GM10248 (cell line): ENCODE data around the gene MYH9.

Experiments
- CTCF ChIA-PET: fragments of 300-600 bp; sonication (Branson Sonifier 250); formaldehyde crosslinking; extraction: SDS; loops from one replicate; lab custom pipeline; 2021; ENCODE audit warnings: antibody characterized with exemption; lab: Yijun Ruan, JAX
- POLR2A ChIA-PET: fragments of 350-650 bp; sonication (Branson Sonifier 250); formaldehyde crosslinking; extraction: SDS; loops from one replicate; lab custom pipeline; 2020; ENCODE audit warnings: antibody characterized with exemption; lab: Yijun Ruan, JAX
- DNase-seq: peaks from one replicate; pipeline ENCODE4 v3.0.0; 2012; ENCODE audit errors: extremely low spot score
- TF ChIP-seq, protein P1 (sequence below): IDR thresholded peaks from 2 replicates; pipeline ENCODE4 v1.5.1; 2012; ENCODE audit warnings: mild to moderate bottlenecking, low read depth; ENCODE audit errors: extremely low read depth, missing control alignments, control extremely low read depth

MYH9 gene

DNA sequence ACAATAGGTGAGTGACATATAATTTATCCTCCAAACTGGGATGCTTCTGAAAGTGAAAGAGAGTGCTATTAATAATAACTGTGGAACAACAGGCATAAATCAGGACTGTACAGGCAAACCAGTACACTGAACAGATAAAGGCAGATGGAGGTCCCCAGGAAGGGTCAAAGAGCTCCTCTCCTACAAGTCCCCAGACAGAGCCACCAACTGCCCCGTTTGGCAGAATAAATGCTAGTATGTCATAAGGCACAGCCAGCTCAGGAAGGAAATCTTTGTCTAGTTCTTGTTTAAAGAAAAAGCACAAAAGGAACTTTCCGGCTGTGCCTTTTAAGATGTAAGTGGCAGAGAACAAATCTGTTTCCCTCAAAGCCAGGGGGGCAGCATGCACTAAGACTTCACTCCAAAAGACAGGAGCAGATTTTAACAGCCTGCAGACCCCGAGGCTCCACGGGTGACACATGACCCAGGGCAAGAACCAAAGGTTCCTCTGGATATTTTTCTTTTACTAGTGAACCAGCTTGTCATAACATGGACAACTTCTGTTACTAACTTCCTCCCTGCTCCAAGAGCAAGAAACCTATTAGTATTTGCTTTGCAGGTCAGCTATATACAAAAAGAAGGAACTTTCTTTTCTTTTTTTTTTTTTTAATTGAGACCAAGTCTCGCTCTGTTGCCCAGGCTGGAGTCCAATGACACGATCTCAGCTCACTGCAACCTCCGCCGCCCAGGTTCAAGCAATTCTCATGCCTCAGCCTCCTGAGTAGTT, 50.2 kb downstream of the MYH9 start:
- ChIA-PET CTCF (interaction anchor here (1.4 to 1.7 kb wide), 2 partner anchors 51 to 133 kb away, joined by 5 to 6 read pairs; no protein-coding TSS in a partner anchor), POLR2A (no interaction called here)
- DNase-seq: no peak
- TF ChIP-seq, protein P1, sequence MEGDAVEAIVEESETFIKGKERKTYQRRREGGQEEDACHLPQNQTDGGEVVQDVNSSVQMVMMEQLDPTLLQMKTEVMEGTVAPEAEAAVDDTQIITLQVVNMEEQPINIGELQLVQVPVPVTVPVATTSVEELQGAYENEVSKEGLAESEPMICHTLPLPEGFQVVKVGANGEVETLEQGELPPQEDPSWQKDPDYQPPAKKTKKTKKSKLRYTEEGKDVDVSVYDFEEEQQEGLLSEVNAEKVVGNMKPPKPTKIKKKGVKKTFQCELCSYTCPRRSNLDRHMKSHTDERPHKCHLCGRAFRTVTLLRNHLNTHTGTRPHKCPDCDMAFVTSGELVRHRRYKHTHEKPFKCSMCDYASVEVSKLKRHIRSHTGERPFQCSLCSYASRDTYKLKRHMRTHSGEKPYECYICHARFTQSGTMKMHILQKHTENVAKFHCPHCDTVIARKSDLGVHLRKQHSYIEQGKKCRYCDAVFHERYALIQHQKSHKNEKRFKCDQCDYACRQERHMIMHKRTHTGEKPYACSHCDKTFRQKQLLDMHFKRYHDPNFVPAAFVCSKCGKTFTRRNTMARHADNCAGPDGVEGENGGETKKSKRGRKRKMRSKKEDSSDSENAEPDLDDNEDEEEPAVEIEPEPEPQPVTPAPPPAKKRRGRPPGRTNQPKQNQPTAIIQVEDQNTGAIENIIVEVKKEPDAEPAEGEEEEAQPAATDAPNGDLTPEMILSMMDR: no peak

DNA sequence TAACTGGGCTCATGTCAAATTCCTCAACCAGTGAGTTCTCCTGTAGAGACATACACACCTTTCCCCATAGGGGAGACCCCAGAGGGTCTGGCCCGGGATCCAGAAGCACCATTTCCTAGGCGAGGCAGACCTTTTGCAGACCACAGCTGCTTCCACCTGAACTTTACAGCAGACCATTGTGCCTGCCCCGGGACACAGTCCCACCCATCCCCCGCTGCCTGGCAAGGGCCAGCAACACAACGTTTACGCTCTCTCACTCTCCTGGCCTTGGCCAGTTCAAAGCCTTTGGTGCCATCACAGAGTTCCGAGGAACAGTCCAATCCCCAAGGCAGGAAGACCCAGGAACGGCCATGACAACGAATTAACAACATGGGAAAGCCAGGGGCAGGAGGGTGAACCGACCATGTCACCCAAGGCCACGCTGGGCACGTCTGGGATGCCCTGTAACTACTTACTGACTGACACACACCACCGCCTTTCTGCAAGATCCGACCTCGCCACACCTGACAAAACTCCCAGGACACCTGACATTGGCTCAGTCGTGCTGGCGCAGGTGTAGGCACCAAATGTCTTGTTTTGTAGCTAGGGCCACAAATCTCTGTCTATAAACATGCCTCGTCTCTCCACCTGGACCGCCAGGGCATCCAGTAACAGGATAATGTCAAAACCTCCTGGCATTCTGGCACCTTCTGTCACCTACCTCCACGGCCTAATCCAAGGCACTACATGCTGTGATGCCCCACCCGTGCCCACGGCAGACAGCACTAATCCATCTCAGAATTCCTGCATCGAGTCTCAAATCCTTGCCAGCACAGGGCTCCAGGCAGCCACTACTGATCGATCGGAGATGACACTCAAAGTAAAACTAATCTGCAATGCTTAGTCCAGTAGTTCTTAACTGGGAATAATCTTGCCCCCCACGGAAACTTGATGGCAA, 51.3 kb downstream of the MYH9 start:
- TF ChIP-seq, protein P1: no peak
- CTCF ChIA-PET: interaction anchor here (1.3 to 1.7 kb wide), 4 partner anchors 20 to 134 kb away, joined by 3 to 6 read pairs (median 4); no protein-coding TSS in a partner anchor
- POLR2A ChIA-PET: no interaction called here
- DNase-seq: no peak

DNA sequence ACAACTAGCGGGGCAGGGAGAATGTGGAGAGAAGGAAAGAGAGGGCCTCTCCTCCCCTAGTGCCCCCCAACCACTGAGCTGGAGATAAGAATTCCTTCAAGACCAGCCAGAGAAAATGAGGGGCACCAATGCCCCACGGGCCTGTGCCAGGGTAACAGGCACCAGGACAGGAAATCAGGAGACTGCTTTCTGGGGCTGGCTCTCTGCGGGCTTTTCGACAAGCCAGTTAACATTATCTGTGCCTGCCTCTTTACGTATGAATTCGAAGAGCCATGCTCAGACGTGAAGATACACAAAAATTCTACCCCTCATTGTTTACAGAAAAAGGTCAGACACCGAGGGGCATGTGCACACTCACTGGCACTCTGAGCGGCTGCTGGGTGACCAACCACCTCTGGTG, 52.1 kb downstream of the MYH9 start:
- no peak for DNase-seq
- ChIA-PET POLR2A (no interaction called here), CTCF (interaction anchor here (0.9 to 2.4 kb wide), 10 partner anchors 10 to 135 kb away, joined by 3 to 8 read pairs (median 4); partner anchors contain the start of gene MYH9)

DNA sequence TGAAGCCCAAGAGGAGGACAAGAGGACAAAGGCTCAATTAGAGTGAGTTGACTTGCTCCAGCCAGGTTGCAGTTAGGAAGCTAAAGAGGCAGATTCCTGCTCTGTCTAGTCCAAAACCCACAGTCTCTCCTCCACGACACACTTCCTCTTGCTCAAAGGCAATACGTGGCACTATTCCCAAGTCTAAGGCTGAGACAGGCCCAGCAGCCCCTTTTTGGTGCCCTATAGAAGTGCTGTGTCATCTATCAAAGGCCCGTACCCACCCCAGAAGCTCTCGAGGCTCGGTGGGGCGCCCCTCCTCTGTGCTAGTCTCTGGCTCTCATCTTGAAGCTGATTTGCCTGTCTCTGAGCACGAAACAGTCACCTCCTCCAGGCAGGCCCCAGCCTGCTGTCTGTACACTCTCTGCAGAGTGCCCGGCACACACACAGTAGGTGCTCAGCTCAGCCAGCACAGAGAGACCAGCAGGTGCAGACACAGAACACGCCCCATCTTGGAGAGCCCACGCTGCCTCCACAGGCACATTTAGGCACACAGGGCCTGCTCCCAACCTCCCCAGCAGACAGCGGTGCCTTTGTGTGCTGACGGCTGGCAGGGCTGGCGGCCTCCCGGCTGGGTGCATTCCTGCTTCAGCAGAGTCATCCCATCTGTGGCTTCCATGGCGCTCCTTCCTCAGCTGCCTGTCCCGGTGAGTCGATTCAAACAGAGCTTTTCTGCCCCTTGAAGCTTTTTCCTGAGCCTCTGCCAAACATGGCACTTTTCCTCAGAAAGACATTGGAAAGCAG, 52.8 kb downstream of the MYH9 start:
- POLR2A ChIA-PET: interaction anchor here (1.1 kb wide), 1 partner anchor 146 kb away, joined by 4 read pairs; the partner anchor contains the start of gene TXN2
- DNase-seq: no peak
- CTCF ChIA-PET: interaction anchor here (0.7 to 2.4 kb wide), 12 partner anchors 8 to 136 kb away, joined by 3 to 8 read pairs (median 3); partner anchors contain the start of gene MYH9
- TF ChIP-seq, protein P1: no peak

More for the DNA sequence above, 52.1 kb downstream of the MYH9 start:
- TF ChIP-seq, protein P1: no peak

DNA sequence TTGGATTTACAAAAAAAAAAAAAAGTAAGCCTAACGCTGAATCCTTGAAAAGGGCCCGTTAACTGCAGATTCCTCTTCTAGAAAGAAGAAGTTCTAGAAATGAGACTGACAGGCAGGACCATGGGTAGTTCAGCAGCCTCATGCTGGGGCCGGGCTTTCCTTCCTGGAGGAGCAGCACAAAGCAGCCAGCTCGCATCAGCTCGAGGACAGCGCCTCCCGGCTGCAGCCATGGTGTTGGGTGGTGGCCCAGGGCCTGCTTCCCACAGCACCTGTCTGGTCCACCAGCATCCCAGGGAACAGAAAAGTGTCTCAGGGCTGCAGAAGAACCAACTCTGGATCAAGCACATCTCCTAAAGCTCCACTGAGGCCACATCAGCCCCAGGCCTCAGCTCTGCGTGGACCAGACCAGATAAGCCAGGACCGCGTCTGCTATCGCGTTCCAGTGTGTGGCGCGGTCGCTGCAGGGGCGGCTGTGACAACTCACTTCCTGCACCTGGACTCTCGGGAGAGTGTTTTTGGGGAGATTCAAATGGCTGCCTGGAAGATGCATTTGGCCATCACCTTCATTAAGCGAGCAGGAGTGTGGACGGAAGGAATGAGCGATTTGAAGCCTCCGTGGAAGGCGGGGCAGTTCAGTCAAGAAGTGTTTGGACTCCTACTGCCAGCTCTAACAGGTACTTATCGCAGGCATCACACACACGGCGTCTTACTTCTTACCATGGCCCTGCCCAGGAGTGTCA, 53.5 kb downstream of the MYH9 start:
- POLR2A ChIA-PET: interaction anchor here (1.1 kb wide), 1 partner anchor 147 kb away, joined by 4 read pairs; the partner anchor contains the start of gene TXN2
- no peak for DNase-seq
- TF ChIP-seq, protein P1: peak; percentile 9
- CTCF ChIA-PET: interaction anchor here (0.7 to 2.4 kb wide), 7 partner anchors 9 to 137 kb away, joined by 3 to 8 read pairs (median 3); partner anchors contain the start of gene MYH9
